Omental fat pad (tissue), 4 donors: ENCODE data around the gene SPDL1. TPM values are rescaled to one million over a fixed set of nuclear protein-coding genes. Genes with fewer than 3 reads are reported as not detected.

ENCODE experiments used
- ATAC-seq: fragments of 150-250 bp; one replicate; pipeline ENCODE4 v1.9.1; 2016; ENCODE audit warnings: mild to moderate bottlenecking, moderate library complexity; ENCODE audit not compliant: low FRiP score
- DNase-seq: peaks from one replicate; pipeline ENCODE4 v3.0.0-alpha.2; 2019; ENCODE audit warnings: low spot score
- CTCF ChIP-seq, 3 donors: fragments of 450-650 bp; IDR thresholded peaks; one replicate each; pipeline ENCODE4 v1.5.1; 2016 to 2017; ENCODE audit warnings: antibody characterized with exemption in 3 of 3, mild to moderate bottlenecking in 3 of 3, moderate library complexity in 2 of 3
- total RNA-seq, 4 donors: library from RNA; depleted of rRNA; stranded (reverse); fragments of >200 nt; gene quantifications; one replicate each; pipeline ENCODE4 v1.1.0, GENCODE V29; 2016

SPDL1 gene
- total RNA-seq, 4 donors from 2014 or later: 5.8 to 16.1 (median 6.3) TPM

DNA sequence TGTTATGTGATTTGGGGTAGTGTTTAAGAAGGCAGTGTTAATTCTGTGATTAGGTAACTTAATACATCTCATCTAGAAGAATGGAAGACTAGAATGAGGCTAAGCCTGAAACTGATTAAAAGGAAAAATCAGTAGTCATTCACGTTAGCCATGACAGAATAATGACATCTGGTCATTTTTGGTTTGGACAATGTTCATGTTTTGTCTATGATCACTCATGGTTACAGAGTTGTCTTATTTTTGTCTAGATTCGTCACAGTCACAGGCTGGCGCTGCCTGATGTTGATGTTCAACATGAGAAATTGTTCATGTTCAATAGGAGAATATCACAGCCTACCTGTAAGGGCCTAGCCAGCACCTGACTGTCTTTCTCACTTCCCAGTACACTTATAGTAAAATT is 44.0 kb downstream of the SPDL1 start:
- TF ChIP-seq CTCF (IDR thresholded peaks at IDR 0.05): no peak
- DNase-seq (no peak), ATAC-seq (no peak)

GRCh38 chr5:169628892-169629291 is 45.3 kb downstream of the SPDL1 start:
- ATAC-seq (no peak), DNase-seq (no peak)
- no peak for TF ChIP-seq CTCF (IDR thresholded peaks at IDR 0.05)

DNA sequence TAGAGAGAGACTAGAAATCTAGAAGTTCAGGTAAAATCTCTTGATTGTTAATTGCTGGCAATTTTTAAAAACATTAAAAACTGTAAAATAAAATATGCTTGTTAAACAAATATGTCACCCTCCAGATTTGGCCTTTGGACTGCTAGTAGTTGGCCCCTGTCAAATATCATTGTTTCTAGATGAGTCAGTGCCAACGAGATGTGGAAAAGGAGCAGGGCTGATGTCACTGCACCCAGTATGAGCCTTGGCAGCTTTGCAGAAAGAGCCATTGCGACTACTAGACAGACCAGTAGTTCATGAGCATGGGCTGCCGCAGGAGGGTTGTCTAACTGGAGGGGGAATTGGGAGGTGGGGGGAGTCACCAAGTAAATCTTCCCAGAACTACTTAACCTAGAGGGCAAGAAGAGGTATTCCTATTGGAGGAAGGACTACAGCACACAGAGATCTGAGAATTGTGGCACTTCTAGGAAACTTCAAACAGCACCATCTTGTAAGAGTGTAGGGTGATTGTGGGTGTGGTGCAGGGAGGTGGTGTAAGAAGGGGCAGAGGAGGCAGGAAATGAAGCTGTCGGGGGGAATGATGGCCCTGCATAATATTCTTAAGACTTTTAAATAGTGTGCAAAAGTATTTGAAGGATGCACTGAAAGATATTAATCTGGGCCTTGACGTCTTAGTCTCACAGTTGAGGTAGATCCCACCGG is 46.4 kb downstream of the SPDL1 start:
- TF ChIP-seq CTCF (IDR thresholded peaks at IDR 0.05): no peak
- no peak for ATAC-seq
- DNase-seq: no peak

DNA sequence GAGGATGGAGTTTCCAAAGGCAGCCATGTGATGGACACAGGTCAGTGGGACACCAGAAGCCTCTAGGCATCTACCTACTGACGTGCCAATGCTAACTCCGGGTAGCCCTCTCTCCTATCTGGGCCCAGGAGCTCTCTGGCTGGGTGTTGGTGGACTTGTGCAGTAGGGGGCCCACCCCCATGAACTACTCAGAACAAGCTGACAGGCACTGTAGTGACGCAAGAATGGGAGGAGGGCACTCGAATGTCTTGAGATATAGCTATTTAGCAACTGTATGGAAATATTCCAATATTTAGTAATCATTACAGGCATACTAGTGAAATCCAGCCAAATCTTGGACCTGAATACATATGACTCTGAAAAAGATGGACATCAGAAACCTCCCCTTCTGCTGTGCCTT is 47.8 kb downstream of the SPDL1 start:
- peak; percentile 88 for ATAC-seq
- no peak for TF ChIP-seq CTCF (IDR thresholded peaks at IDR 0.05)
- DNase-seq: no peak

GRCh38 chr5:169632946-169633345 is 49.4 kb downstream of the SPDL1 start:
- no peak for TF ChIP-seq CTCF (IDR thresholded peaks at IDR 0.05)
- ATAC-seq (no peak), DNase-seq (no peak)

- DNase-seq: no peak
- TF ChIP-seq CTCF (IDR thresholded peaks at IDR 0.05): no peak
- ATAC-seq: no peak
Observed at GRCh38 chr5:169634606-169635005, 51.0 kb downstream of the SPDL1 start.

- ATAC-seq (no peak), DNase-seq (no peak)
- no peak for TF ChIP-seq CTCF (IDR thresholded peaks at IDR 0.05)
Observed at GRCh38 chr5:169635936-169636335, 52.4 kb downstream of the SPDL1 start.
